Skeletal muscle tissue (tissue), 4 donors: ENCODE results near the gene CHD9. TPM values are rescaled to one million over a fixed set of nuclear protein-coding genes. Genes with fewer than 3 reads are reported as not detected.
"Not testable (repeated sequence)": the region's sequence is repeated elsewhere in the genome, so short reads cannot be mapped to it uniquely, and the experiment has no call there.

Experiments
- H3K27ac ChIP-seq: one replicate; pipeline ENCODE4 v1.7.0; 2013; ENCODE audit warnings: mild to moderate bottlenecking, low read depth, low read length, inconsistent platforms
- H3K27me3 ChIP-seq, 3 donors: one replicate each; pipeline ENCODE4 v1.7.0; 2013; ENCODE audit warnings: low read length in 3 of 3; ENCODE audit not compliant: control insufficient read depth in 3 of 3, insufficient read depth in 3 of 3
- H3K36me3 ChIP-seq, 3 donors: one replicate each; pipeline ENCODE4 v1.7.0; 2013; ENCODE audit warnings: low read length in 3 of 3; ENCODE audit not compliant: control insufficient read depth in 3 of 3, insufficient read depth in 3 of 3
- H3K4me1 ChIP-seq, 3 donors: one replicate each; pipeline ENCODE4 v1.7.0; 2013; ENCODE audit warnings: low read length in 3 of 3, mild to moderate bottlenecking in 3 of 3; ENCODE audit not compliant: control insufficient read depth in 3 of 3, insufficient read depth in 3 of 3
- H3K4me3 ChIP-seq, 3 donors: one replicate each; pipeline ENCODE4 v1.7.0; 2013; ENCODE audit warnings: low read length in 3 of 3
- H3K9ac ChIP-seq, 3 donors: one replicate each; pipeline ENCODE4 v1.7.0; 2013; ENCODE audit warnings: low read length in 3 of 3, mild to moderate bottlenecking in 3 of 3, moderate library complexity in 2 of 3, low read depth in 1 of 3
- H3K9me3 ChIP-seq, 3 donors: one replicate each; pipeline ENCODE4 v1.7.0; 2013; ENCODE audit warnings: low read length in 3 of 3; ENCODE audit not compliant: control insufficient read depth in 3 of 3
- total RNA-seq: library from RNA; depleted of rRNA; stranded (reverse); fragments of >200 nt; gene quantifications from one replicate; pipeline ENCODE4 v1.2.3, GENCODE V29; 2014
- donor health status: Osteomylitis.

Gene CHD9
- total RNA-seq, 1 donor from 2014 or later = 69.4 TPM

DNA sequence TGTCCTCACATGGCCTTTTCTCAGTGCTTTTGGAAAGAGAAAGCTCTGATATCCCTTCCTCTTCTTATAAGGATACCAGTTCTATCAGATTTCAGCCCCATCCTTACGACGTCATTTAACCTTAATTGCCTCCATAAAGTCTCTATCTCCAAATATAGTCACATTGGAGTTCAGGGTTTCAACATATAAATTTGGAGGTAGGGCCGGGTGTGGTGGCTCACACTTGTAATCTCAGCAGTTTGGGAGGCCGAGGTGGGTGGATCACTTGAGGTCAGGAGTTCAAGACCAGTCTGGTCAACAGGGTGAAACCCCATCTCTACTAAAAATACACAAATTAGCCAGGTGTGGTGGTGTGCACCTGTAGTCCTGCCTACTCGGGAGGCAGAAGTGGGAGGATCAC is 7.3 kb upstream of the CHD9 start:
- Histone ChIP-seq H3K4me1 (peaks cover 0 to 11% (median 3%) of the 10 kb centered on the region in 3 donors), H3K27me3 (peaks cover 0 to 17% (median 0%) of the 10 kb centered on the region in 3 donors)
- not testable (repeated sequence) for H3K36me3 ChIP-seq, H3K9ac ChIP-seq, H3K9me3 ChIP-seq, H3K27ac ChIP-seq, H3K4me3 ChIP-seq

DNA sequence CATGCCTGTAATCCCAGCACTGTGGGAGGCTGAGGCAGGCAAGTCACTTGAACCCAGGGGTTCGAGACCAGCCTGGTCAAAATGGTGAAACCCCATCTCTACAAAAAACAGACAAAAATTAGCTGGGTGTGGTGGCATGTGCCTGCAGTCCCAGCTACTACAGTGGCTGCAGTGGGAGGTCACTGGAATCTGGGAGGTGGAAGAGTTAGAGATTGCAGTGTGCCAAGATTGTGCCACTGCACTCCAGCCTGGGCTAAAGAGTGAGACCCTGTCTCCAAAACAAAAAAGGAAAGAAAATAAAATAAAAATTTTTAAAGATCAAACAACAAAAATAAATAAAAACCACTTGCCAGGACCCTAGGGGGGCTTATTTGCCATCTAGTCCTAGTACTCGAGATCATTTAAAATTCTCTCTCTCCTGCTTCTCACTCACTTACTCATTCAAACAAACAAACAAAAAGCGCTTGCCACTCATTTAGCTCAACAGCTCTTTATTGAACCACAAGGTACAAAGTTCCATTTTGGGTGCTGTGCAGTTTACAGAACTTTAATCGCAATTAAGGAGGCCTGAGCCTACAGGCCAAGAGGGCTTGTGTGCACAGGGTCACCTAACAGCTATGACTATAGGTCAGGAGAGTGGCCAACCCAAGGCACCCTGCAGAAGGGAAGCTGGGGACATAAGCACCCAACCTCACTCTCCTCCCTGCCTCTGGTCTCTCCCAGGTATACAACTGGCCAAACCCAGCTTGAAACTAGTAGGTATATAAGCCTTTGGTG is 6.5 kb upstream of the CHD9 start:
- H3K27ac ChIP-seq = no peak overlapping the region
- H3K9ac ChIP-seq = no peak overlapping the region
- H3K27me3 ChIP-seq = peaks cover 0 to 14% (median 0%) of the 10 kb centered on the region in 3 donors
- no peaks in the 10 kb centered on the region for H3K9me3 ChIP-seq
- H3K4me1 ChIP-seq = peaks cover 0 to 8% (median 3%) of the 10 kb centered on the region in 3 donors
- H3K4me3 ChIP-seq = no peak overlapping the region
- no peaks in the 10 kb centered on the region for H3K36me3 ChIP-seq

DNA sequence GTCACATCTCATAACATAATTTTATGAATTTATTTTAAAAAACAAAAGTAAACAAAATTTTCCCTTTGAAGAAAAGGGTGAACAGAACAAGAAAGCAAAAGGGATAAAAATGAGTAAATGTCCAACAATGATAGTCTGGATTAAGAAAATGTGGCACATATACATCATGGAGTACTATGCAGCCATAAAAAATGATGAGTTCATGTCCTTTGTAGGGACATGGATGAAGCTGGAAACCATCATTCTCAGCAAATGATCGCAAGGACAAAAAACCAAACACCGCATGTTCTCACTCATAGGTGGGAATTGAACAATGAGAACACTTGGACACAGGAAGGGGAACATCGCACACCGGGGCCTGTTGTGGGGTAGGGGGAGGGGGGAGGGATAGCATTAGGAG is 3.5 kb upstream of the CHD9 start:
- not testable (repeated sequence) for H3K4me3 ChIP-seq, H3K27ac ChIP-seq, H3K9me3 ChIP-seq, H3K36me3 ChIP-seq, H3K9ac ChIP-seq, H3K27me3 ChIP-seq
- peaks cover 11 to 20% (median 13%) of the 10 kb centered on the region in 3 donors for H3K4me1 ChIP-seq

DNA sequence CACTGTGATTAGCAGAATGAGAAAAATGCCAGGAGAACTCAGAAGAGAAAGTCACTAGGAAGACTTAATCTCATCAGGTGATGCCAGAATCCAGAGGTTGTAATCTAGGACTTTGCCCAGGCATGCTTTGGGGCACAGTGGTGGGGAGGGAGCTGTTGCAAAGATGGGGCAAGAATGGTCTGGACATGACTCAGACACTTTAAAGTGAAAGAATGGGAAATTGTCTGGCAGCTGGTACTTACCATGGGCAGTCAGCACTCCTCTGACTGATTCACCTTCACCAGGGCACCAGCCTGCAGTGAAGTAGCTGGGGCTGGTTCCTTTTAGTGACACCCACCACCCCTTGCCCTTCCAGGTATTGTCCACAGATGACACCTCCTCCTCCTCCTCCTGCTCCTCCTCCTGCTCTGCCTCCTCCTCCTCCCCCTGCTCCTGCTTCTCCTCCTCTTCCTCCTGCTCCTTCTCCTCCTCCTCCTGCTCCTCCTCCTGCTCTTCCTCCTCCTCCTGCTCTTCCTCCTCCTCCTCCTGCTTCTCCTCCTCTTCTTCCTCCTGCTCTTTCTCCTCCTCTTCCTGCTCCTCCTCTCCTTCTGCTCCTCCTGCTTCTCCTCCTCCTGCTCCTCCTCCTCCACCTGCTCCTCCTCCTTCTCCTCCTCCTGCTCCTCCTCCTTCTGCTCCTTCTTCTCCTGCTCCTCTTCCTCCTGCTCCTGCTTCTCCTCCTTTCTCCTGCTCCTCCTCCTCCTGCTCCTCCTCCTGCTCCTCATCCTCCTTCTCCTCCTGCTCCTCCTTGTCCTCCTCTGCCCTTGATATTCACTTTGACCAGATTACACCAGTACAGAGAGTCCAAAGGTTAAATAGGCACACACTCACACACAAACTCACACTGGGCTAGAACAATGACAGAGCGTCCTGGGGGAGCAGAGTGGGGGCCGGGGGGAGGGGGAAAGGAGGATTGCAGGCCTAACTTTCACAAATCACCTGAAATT is 2.0 kb upstream of the CHD9 start, which contains the start of gene CHD9NB:
Gene CHD9NB, minus strand, starts transcription at position 379 of the 983 bp plus-strand sequence. CDS start 8,739 bp downstream, outside the sequence.
- Histone ChIP-seq H3K27ac (no peak within 1 kb of the TSS), H3K9ac (no peak within 1 kb of the TSS), H3K27me3 (no peaks in the 10 kb centered on the region), H3K4me1 (peaks cover 13 to 28% (median 17%) of the 10 kb centered on the region in 3 donors), H3K9me3 (no peaks in the 10 kb centered on the region), H3K4me3 (no peak within 1 kb of the TSS), H3K36me3 (no peaks in the 10 kb centered on the region)

DNA sequence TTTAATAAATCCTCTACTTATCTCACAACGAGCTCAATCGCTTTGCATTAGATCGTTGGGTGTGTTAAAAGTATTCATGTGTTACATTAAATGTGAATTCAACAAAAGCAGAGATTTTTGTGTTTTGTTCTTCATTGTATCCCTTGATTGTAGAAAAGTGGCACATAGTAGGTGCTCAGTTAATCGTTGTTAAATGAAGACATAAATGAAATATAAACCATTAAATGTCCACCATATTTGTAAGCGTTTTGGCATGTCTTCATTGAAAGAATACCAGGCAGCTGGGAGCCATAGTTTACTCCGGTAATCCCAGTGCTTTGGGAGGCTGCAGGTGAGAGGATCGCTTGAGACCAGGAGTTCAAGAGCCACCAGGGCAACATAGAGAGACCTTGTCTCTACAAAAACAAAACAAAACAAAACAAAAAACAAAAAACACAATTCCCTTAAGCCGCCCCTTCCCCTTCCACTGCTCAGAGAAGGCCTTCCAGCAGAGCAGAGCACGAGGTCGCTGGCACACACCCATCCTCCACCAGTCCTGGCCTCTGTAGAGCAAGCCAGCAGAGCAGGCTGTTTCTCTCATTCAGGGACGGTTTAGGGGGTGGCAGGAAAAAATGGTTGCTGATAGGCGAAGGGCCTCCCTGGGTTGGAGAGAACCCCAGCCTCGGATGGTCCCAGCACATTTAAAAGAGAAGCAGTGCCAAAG is 673 bp upstream of the CHD9 start:
- Histone ChIP-seq H3K27ac (peak overlapping the region; percentile 77), H3K36me3 (no peaks in the 10 kb centered on the region), H3K9ac (peak overlapping the region; percentile 76 to 92 (median 83)), H3K4me1 (peaks cover 17 to 35% (median 24%) of the 10 kb centered on the region in 3 donors), H3K4me3 (peak overlapping the region; percentile 63 to 90 (median 68)), H3K27me3 (no peaks in the 10 kb centered on the region), H3K9me3 (no peaks in the 10 kb centered on the region)

DNA sequence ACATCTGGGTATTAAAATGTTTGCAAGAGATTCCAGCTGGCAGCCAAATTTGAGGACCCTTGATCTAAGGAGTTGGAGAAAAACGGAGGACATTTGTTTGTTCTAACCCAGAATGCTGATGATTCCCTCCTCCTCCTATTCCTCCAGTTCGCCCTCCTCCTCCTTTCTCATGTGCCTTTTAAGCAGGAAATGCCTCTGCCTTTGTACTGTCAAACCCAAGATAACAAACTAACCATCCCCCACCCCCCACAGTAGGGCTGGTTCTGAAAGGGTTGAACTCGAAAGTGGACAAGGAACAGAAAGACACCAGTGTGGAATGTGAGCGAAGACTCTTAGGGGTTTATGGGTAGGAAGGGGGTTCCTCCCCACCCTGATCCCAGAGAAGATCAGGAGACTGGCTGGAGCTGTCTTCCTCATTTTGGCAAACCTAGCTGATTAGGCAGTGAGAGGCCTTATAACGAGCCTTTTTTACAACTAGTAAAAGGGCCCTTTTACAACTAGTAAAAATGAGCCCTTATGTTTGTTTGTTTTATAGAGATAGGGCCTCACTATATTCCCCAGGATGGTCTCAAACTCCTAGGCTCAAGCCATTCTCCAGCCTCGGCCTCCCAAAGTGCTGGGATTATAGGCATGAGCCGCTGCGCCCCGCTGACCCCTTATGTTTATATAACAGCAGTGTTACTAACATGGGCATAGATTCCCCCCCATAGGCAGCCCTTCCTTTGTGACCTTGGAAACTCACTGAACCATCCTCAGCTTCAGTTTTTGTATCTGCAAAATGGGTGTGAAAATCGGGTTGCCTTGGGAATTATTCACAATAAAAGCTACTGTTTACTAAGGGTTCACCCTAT is 975 bp downstream of the CHD9 start:
- no peaks in the 10 kb centered on the region for H3K9me3 ChIP-seq
- peaks cover 17 to 35% (median 24%) of the 10 kb centered on the region in 3 donors for H3K4me1 ChIP-seq
- H3K27ac ChIP-seq = peak overlapping the region; percentile 77
- H3K27me3 ChIP-seq = no peaks in the 10 kb centered on the region
- H3K4me3 ChIP-seq = peak overlapping the region; percentile 63 to 90 (median 68)
- H3K36me3 ChIP-seq = no peaks in the 10 kb centered on the region
- H3K9ac ChIP-seq = peak overlapping the region; percentile 76 to 92 (median 83)

DNA sequence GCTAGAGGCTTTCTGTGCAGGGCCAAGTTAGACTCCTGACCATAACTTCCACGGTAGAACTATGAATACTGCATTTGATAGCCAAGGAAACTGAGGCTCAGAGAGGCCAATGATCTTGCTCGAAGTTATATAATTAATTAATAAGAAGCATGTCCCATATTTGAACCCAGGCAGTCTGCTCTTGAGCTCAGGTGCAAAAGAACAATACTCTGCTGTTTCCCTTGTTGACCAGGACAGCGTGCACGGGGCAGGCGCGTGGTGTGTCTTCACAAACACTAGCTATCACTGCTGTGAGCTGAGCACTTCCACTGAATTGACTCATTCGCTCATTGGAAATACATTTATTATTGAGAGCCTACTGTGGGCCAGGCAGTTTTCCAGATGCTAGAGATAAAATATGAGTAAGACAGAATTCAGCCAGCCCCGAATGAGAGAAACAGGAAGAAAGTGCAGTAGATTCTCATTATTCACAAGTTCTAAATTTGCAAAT is 1.6 kb downstream of the CHD9 start:
- peak overlapping the region in 1 of 3 donors; percentile 10 for H3K9ac ChIP-seq
- no peaks in the 10 kb centered on the region for H3K36me3 ChIP-seq
- no peaks in the 10 kb centered on the region for H3K9me3 ChIP-seq
- no peaks in the 10 kb centered on the region for H3K27me3 ChIP-seq
- H3K27ac ChIP-seq = peak overlapping the region; percentile 77
- H3K4me3 ChIP-seq = peak overlapping the region in 1 of 3 donors; percentile 63
- H3K4me1 ChIP-seq = peaks cover 21 to 36% (median 24%) of the 10 kb centered on the region in 3 donors

DNA sequence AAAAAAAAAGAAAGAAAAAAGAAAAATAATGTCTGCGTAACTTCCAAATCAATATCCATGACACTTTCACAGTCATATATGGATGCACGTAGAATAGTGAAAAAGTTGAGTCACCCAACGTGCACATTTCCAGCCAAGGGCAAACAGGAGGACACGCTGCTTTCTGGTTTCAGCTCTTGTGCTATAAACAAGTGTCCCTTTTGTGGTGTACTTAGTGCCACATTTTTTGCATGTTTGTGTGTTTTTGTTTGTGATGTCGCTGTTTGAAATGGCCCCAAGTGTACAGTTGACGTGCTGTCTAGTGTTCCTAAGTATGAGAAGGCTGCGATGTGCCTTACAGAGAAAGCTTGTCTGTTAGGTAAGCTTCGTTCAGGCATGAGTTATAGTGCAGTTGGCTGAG is 2.9 kb downstream of the CHD9 start:
- Histone ChIP-seq H3K9me3 (no peaks in the 10 kb centered on the region), H3K9ac (no peak overlapping the region), H3K4me3 (no peak overlapping the region), H3K27ac (no peak overlapping the region), H3K36me3 (no peaks in the 10 kb centered on the region), H3K4me1 (peaks cover 27 to 43% (median 30%) of the 10 kb centered on the region in 3 donors), H3K27me3 (no peaks in the 10 kb centered on the region)

DNA sequence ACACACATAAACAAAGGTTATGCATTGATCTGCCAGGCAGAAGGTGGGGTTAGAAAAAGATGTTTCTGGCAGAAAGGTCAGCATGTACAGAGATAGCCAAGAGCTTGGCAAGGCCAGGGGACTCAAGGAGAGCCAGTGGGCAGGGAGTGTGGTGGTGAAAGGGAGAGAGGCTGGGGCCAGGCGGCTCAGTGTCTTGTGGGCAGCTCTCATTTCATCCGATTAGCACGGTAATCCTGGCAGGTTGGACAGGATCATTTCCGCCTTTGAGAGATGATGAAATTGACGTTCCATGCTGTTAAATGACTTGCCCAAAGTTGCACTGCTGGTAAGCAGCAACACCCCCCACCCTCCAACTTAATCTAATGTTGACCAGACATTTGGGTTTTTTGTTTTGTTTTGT is 3.6 kb downstream of the CHD9 start:
- Histone ChIP-seq H3K27me3 (no peaks in the 10 kb centered on the region), H3K9ac (no peak overlapping the region), H3K9me3 (no peaks in the 10 kb centered on the region), H3K36me3 (no peaks in the 10 kb centered on the region), H3K27ac (no peak overlapping the region), H3K4me3 (no peak overlapping the region), H3K4me1 (peaks cover 27 to 43% (median 30%) of the 10 kb centered on the region in 3 donors)
